ENCODE results near the gene GPC6.

GRCh38 chr13:93730780-93731179 is 504.2 kb downstream of the GPC6 start:
- no peak for TF ChIP-seq CTCF (conservative IDR thresholded peaks at IDR 0.05)
- no peak for TF ChIP-seq ZFX (IDR thresholded peaks at IDR 0.05)
